Mesothelial cell of epicardium (in vitro differentiated cells): Measurements from ENCODE around the gene ZNF80. TPM values are rescaled to one million over a fixed set of nuclear protein-coding genes. Genes with fewer than 3 reads are reported as not detected.
"Not testable (repeated sequence)": the region's sequence is repeated elsewhere in the genome, so short reads cannot be mapped to it uniquely, and the experiment has no call there.

Experiments used
- DNase-seq, 2 experiments: peaks; one replicate each; pipeline ENCODE4 v3.0.0; 2021; ENCODE audit warnings: low spot score in 2 of 2; ENCODE audit not compliant: unreplicated experiment in 2 of 2
- H3K27ac Mint-ChIP-seq: 2 replicates; pipeline ENCODE4 v1.8.0; 2021; ENCODE audit warnings: mixed read lengths
- H3K27me3 Mint-ChIP-seq: 2 replicates; pipeline ENCODE4 v1.8.0; 2021; ENCODE audit warnings: low read depth, mixed read lengths
- H3K36me3 Mint-ChIP-seq: 2 replicates; pipeline ENCODE4 v1.8.0; 2021; ENCODE audit warnings: mixed read lengths
- H3K4me1 Mint-ChIP-seq: 2 replicates; pipeline ENCODE4 v1.8.0; 2021; ENCODE audit warnings: mixed read lengths
- H3K4me3 Mint-ChIP-seq: 2 replicates; pipeline ENCODE4 v1.8.0; 2021; ENCODE audit warnings: mild to moderate bottlenecking, moderate library complexity, mixed read lengths
- H3K9me3 Mint-ChIP-seq: 2 replicates; pipeline ENCODE4 v1.8.0; 2021; ENCODE audit warnings: mixed read lengths
- CTCF ChIP-seq: fragments of 200-600 bp; sonication (generic); IDR thresholded peaks from one replicate; pipeline ENCODE4 v1.5.0; 2021; ENCODE audit warnings: antibody characterized with exemption; ENCODE audit not compliant: unreplicated experiment
- total RNA-seq: library from RNA; stranded (reverse); gene quantifications from 3 replicates; pipeline ENCODE4 v1.2.1, GENCODE V29; 2021

The ZNF80 gene
- total RNA-seq, 1 donor from 2014 or later: not detected

DNA sequence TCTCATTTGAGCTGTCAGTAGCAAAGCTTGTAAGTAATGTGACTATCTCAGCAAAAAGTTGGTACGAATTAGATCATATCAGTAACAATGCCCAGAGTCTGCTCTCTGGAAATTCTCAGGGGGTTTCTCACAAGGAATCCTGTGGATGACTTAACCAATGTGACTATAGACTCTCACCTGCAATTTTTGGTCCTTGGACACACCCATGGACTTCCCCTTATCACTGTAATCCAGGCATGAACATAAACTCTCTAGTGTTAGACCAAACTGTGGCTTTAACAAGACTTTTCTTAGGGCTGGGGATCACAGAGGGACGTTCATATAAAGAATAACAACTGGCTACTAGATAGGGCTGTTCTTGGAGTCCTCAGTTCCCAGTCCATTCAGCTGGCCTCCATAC lies 3.9 kb upstream of the ZNF80 start:
- H3K9me3 Mint-ChIP-seq: peaks cover 12% of the 10 kb centered on the region

GRCh38 chr3:114238146-114238785 lies 888 bp upstream of the ZNF80 start:
- not testable (repeated sequence) for H3K27me3 Mint-ChIP-seq, H3K36me3 Mint-ChIP-seq, H3K4me1 Mint-ChIP-seq, H3K27ac Mint-ChIP-seq, H3K4me3 Mint-ChIP-seq, DNase-seq, H3K9me3 Mint-ChIP-seq

More for the DNA sequence above, 3.9 kb upstream of the ZNF80 start:
- Mint-ChIP-seq H3K36me3 (no peaks in the 10 kb centered on the region), H3K27ac (no peak overlapping the region), H3K27me3 (no peaks in the 10 kb centered on the region), H3K4me3 (no peak overlapping the region), H3K4me1 (no peaks in the 10 kb centered on the region)
- no peak for DNase-seq
- no peak for TF ChIP-seq CTCF

- Mint-ChIP-seq H3K36me3 (no peaks in the 10 kb centered on the region), H3K27ac (no peak overlapping the region), H3K4me3 (no peak overlapping the region), H3K27me3 (no peaks in the 10 kb centered on the region), H3K9me3 (no peaks in the 10 kb centered on the region), H3K4me1 (peaks cover 3% of the 10 kb centered on the region)
- no peak for DNase-seq
- no peak for TF ChIP-seq CTCF
Measured at GRCh38 chr3:114235431-114235830, 1.9 kb downstream of the ZNF80 start.

GRCh38 chr3:114234745-114235144 lies 2.6 kb downstream of the ZNF80 start:
- no peaks in the 10 kb centered on the region for H3K36me3 Mint-ChIP-seq
- no peaks in the 10 kb centered on the region for H3K27me3 Mint-ChIP-seq
- no peak for TF ChIP-seq CTCF
- no peak overlapping the region for H3K4me3 Mint-ChIP-seq
- DNase-seq: no peak
- no peak overlapping the region for H3K27ac Mint-ChIP-seq
- H3K9me3 Mint-ChIP-seq: no peaks in the 10 kb centered on the region
- H3K4me1 Mint-ChIP-seq: peaks cover 3% of the 10 kb centered on the region

- no peak overlapping the region for H3K27ac Mint-ChIP-seq
- peaks cover 14% of the 10 kb centered on the region for H3K27me3 Mint-ChIP-seq
- H3K9me3 Mint-ChIP-seq: no peaks in the 10 kb centered on the region
- TF ChIP-seq CTCF: no peak
- H3K4me1 Mint-ChIP-seq: peaks cover 3% of the 10 kb centered on the region
- no peak for DNase-seq
- H3K36me3 Mint-ChIP-seq: no peaks in the 10 kb centered on the region
- H3K4me3 Mint-ChIP-seq: no peak overlapping the region
Measured at GRCh38 chr3:114231616-114232015, 5.8 kb downstream of the ZNF80 start.

GRCh38 chr3:114227076-114227475 lies 10.3 kb downstream of the ZNF80 start:
- TF ChIP-seq CTCF: no peak
- Mint-ChIP-seq H3K4me1 (no peaks in the 10 kb centered on the region), H3K9me3 (peaks cover 18% of the 10 kb centered on the region), H3K36me3 (no peaks in the 10 kb centered on the region), H3K27me3 (peaks cover 14% of the 10 kb centered on the region), H3K27ac (no peak overlapping the region), H3K4me3 (no peak overlapping the region)
- no peak for DNase-seq
